Measurements from ENCODE around the gene METAP2. TPM values are rescaled to one million over a fixed set of nuclear protein-coding genes. Genes with fewer than 3 reads are reported as not detected.

The METAP2 gene
- total RNA-seq, 2 donors from 2014 or later, result 49.5 to 53.8 TPM

- Histone ChIP-seq H3K27me3 (no peaks in the 10 kb centered on the region), H3K4me3 (no peak overlapping the region), H3K36me3 (no peaks in the 10 kb centered on the region), H3K9me3 (no peaks in the 10 kb centered on the region), H3K4me1 (no peaks in the 10 kb centered on the region), H3K27ac (no peak overlapping the region), H3K9ac (ENCODE audit: low read depth in 2 of 2, low read length in 2 of 2) (no peak overlapping the region)
- intact Hi-C loops (cut with DNase I), result no loop called here
- DNase-seq, result no peak
- TF ChIP-seq CTCF (IDR thresholded peaks at IDR 0.05), result no peak
Observed at GRCh38 chr12:95465275-95465674, 8.7 kb upstream of the METAP2 start.

DNA sequence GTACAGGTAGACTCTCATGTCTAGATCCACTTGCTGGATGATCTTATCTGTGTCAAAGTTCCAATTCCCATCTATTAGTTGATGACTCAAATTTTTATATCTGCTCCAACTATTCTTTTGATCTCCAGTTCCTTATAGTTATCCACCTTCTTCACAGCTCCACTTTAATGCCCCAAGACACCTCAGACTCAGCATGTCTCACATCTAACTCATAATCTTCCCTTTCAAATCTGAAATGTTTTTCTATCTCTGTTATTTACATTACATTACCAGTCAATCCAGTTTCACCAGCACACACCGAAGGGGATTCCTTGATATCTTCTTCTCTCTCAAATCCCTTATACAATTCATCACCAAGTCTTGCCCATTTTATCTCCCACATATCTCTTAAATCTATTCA lies 3.7 kb upstream of the METAP2 start:
- Histone ChIP-seq H3K4me3 (no peak overlapping the region), H3K27ac (no peak overlapping the region), H3K4me1 (no peaks in the 10 kb centered on the region), H3K9me3 (no peaks in the 10 kb centered on the region), H3K27me3 (no peaks in the 10 kb centered on the region), H3K36me3 (no peaks in the 10 kb centered on the region), H3K9ac (ENCODE audit: low read depth in 2 of 2, low read length in 2 of 2) (no peak overlapping the region)
- no peak for TF ChIP-seq CTCF (IDR thresholded peaks at IDR 0.05)
- DNase-seq, result no peak
- intact Hi-C loops (cut with DNase I), result loop anchor here (10.0 kb wide), 1 partner anchor 245 kb away; no protein-coding TSS in a partner anchor

- Histone ChIP-seq H3K27ac (peak overlapping the region; percentile 94), H3K4me3 (peak overlapping the region; percentile 85), H3K36me3 (no peaks in the 10 kb centered on the region), H3K9me3 (no peaks in the 10 kb centered on the region), H3K27me3 (no peaks in the 10 kb centered on the region), H3K9ac (ENCODE audit: low read depth in 2 of 2, low read length in 2 of 2) (peak overlapping the region; percentile 67 to 94), H3K4me1 (no peaks in the 10 kb centered on the region)
- no peak for TF ChIP-seq CTCF (IDR thresholded peaks at IDR 0.05)
- intact Hi-C loops (cut with DNase I), result loop anchor here (10.0 kb wide), 1 partner anchor 249 kb away; no protein-coding TSS in a partner anchor
- peak; percentile 68 for DNase-seq
Observed at GRCh38 chr12:95473231-95473883, 595 bp upstream of the METAP2 start.

DNA sequence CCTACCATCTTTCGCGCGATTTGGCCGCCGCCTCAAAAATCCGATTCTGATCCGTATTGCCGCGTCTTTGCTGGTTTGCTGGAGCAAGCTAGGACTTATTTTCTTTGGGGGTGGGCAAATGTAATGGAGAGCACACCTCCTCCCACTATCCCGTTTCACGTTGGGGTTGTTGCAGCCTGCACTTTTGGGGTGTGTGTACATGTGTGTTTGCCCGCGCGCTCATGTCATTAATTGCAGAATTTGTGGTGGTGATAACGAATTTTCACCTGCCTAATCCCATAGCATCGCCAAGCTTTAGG lies 657 bp downstream of the METAP2 start:
- Histone ChIP-seq H3K9me3 (no peaks in the 10 kb centered on the region), H3K9ac (ENCODE audit: low read depth in 2 of 2, low read length in 2 of 2) (peak overlapping the region; percentile 83 to 94), H3K27me3 (no peaks in the 10 kb centered on the region), H3K27ac (peak overlapping the region; percentile 94), H3K36me3 (no peaks in the 10 kb centered on the region), H3K4me3 (peak overlapping the region; percentile 85), H3K4me1 (no peaks in the 10 kb centered on the region)
- TF ChIP-seq CTCF (IDR thresholded peaks at IDR 0.05), result no peak
- intact Hi-C loops (cut with DNase I), result loop anchor here (10.0 kb wide), 1 partner anchor 250 kb away; no protein-coding TSS in a partner anchor
- peak; percentile 34 for DNase-seq

GRCh38 chr12:95480230-95480629 lies 6.3 kb downstream of the METAP2 start:
- intact Hi-C loops (cut with DNase I), result no loop called here
- H3K27ac ChIP-seq, result no peak overlapping the region

More at GRCh38 chr12:95480230-95480629, 6.3 kb downstream of the METAP2 start:
- H3K4me3 ChIP-seq, result no peak overlapping the region
- no peak for TF ChIP-seq CTCF (IDR thresholded peaks at IDR 0.05)
- no peak overlapping the region for H3K9ac ChIP-seq (ENCODE audit: low read depth in 2 of 2, low read length in 2 of 2)
- no peaks in the 10 kb centered on the region for H3K36me3 ChIP-seq
- no peaks in the 10 kb centered on the region for H3K4me1 ChIP-seq
- no peaks in the 10 kb centered on the region for H3K27me3 ChIP-seq
- H3K9me3 ChIP-seq, result no peaks in the 10 kb centered on the region
- no peak for DNase-seq

All from colonic mucosa (tissue), 4 donors.